Psoas muscle (tissue), 8 donors: ENCODE measurements around the gene STX4. TPM values are rescaled to one million over a fixed set of nuclear protein-coding genes. Genes with fewer than 3 reads are reported as not detected.
A peak's percentile ranks its signal among the peaks of the same experiment; 100 is the strongest.

Experiments used
- ATAC-seq, 4 donors: fragments of 200-7000 bp; cut with Tn5 transposase; one replicate each; pipeline ENCODE4 v1.9.1; 2020; ENCODE audit warnings: moderate library complexity in 3 of 4, mild to moderate bottlenecking in 2 of 4
- DNase-seq, 2 donors: peaks; one replicate each; pipeline ENCODE4 v3.0.0-alpha.2; 2020
- H3K27ac ChIP-seq: fragments of 200-600 bp; one replicate; pipeline ENCODE4 v1.8.0; 2022
- H3K27me3 ChIP-seq, 3 donors: fragments of 200-600 bp in 1 of 3; one replicate each; pipeline versions ENCODE4 v1.6.1 to v1.8.0; 2013 to 2022; ENCODE audit warnings: low read length in 2 of 3, mild to moderate bottlenecking in 2 of 3, moderate library complexity in 1 of 3; ENCODE audit not compliant: insufficient read depth in 3 of 3
- H3K36me3 ChIP-seq, 2 donors: fragments of 200-600 bp in 1 of 2; one replicate each; pipeline versions ENCODE4 v1.6.1 to v1.8.0; 2013 to 2022; ENCODE audit warnings: low read depth in 1 of 2, mild to moderate bottlenecking in 1 of 2, moderate library complexity in 1 of 2; ENCODE audit not compliant: insufficient read depth in 1 of 2
- H3K4me1 ChIP-seq: fragments of 200-600 bp; one replicate; pipeline ENCODE4 v1.8.0; 2022
- H3K4me3 ChIP-seq: fragments of 200-600 bp; one replicate; pipeline ENCODE4 v1.8.0; 2022; ENCODE audit warnings: mild to moderate bottlenecking
- H3K9me3 ChIP-seq: fragments of 200-600 bp; one replicate; pipeline ENCODE4 v1.8.0; 2022
- CTCF ChIP-seq: fragments of 200-600 bp; IDR thresholded peaks from one replicate; pipeline ENCODE4 v1.8.0; 2022; ENCODE audit warnings: antibody characterized with exemption
- WGBS, 3 donors: extraction: QIAGEN DNeasy Blood & Tissue Kit; methylation state at CpG; one replicate each; pipeline versions ENCODE4 v1.1.6 to v1.1.7; 2013; 5-methylcytosine and 5-hydroxymethylcytosine counted together
- intact Hi-C, 2 donors: fragments of 100-400 bp; cut with DNase I; formaldehyde crosslinking; loops; one replicate each; pipeline versions ENCODE4 v1.11.0 to v1.14.2; 2022
- polyA plus RNA-seq, 3 donors: library from polyadenylated mRNA; stranded (reverse); fragments of 200-250 nt; gene quantifications; one replicate each; pipeline ENCODE4 v1.2.3, GENCODE V29; 2013
- total RNA-seq, 4 donors: library from RNA; stranded (reverse); fragmentation: NEBNext Ultra II Directional in 2 of 4; extraction: Animal tissue kit (Norgen Biotek cat#: 25700) in 2 of 4; gene quantifications; one replicate each; pipeline versions ENCODE4 v1.2.1 to v1.2.4, GENCODE V29; 2021 to 2023
- donor health status: healthy with polysubstance abuse.
- donor health status: DM: no; HTN: no; CAD: no; lungs with moderate emphysema.
- donor health status: Bipolar disorder and iron deficiency.
- donor health status: healthy.
- donor health status: DM: yes; HTN: yes; CAD: no.
- donor health status: DM: no; HTN: no; CAD: no.
- donor health status: DM: no; HTN: no; CAD: no.
- donor health status: DM: yes; HTN: yes; CAD: no.

Gene STX4
- total and polyA plus RNA-seq, 7 donors = 47.6 to 123 (median 57.8) TPM

- no peak overlapping the region for H3K27ac ChIP-seq
- H3K9me3 ChIP-seq = no peaks in the 10 kb centered on the region
- no peak for DNase-seq
- H3K4me3 ChIP-seq = no peak overlapping the region
- H3K27me3 ChIP-seq = no peaks in the 10 kb centered on the region
- no peak for ATAC-seq
- intact Hi-C loops = no loop called here
- WGBS, 3 donors = 70 to 82% (median 76%) methylated on average over 6 of the region's 6 CpGs
- H3K36me3 ChIP-seq = no peaks in the 10 kb centered on the region
- no peak for TF ChIP-seq CTCF
- H3K4me1 ChIP-seq = no peaks in the 10 kb centered on the region
Measured at GRCh38 chr16:31023627-31024226, 9.6 kb upstream of the STX4 start.

- Histone ChIP-seq H3K27ac (no peak overlapping the region), H3K36me3 (no peaks in the 10 kb centered on the region), H3K27me3 (no peaks in the 10 kb centered on the region), H3K9me3 (no peaks in the 10 kb centered on the region), H3K4me1 (no peaks in the 10 kb centered on the region), H3K4me3 (no peak overlapping the region)
- no peak for DNase-seq
- no peak for ATAC-seq
- no peak for TF ChIP-seq CTCF
- intact Hi-C loops = no loop called here
- 73 to 86% (median 76%) methylated on average over 5 of the region's 5 CpGs for WGBS, 3 donors
Measured at GRCh38 chr16:31025339-31025738, 8.0 kb upstream of the STX4 start.

- Histone ChIP-seq H3K4me3 (no peak overlapping the region), H3K27ac (no peak overlapping the region), H3K9me3 (no peaks in the 10 kb centered on the region), H3K4me1 (peaks cover 1% of the 10 kb centered on the region), H3K27me3 (no peaks in the 10 kb centered on the region), H3K36me3 (no peaks in the 10 kb centered on the region)
- TF ChIP-seq CTCF = no peak
- intact Hi-C loops = no loop called here
- DNase-seq (no peak), ATAC-seq (no peak)
- 68 to 78% (median 68%) methylated on average over 5 of the region's 5 CpGs for WGBS, 3 donors
Measured at GRCh38 chr16:31029272-31029671, 4.1 kb upstream of the STX4 start.

GRCh38 chr16:31031276-31031675, 2.1 kb upstream of the STX4 start:
- 75 to 86% (median 79%) methylated on average over 4 of the region's 4 CpGs for WGBS, 3 donors
- Histone ChIP-seq H3K27me3 (no peaks in the 10 kb centered on the region), H3K4me3 (no peak overlapping the region), H3K9me3 (no peaks in the 10 kb centered on the region), H3K27ac (peak overlapping the region; percentile 96), H3K36me3 (peaks cover 0 to 19% of the 10 kb centered on the region in 2 donors), H3K4me1 (peaks cover 10% of the 10 kb centered on the region)
- intact Hi-C loops = loop anchor here in 1 of 2 donors (5.0 kb wide), 1 partner anchor 34 kb away; no protein-coding TSS in a partner anchor
- ATAC-seq (no peak), DNase-seq (no peak)
- no peak for TF ChIP-seq CTCF
